NT2/D1 (cell line): Measurements from ENCODE around the gene MAGI2.

ENCODE experiments used
- SUZ12 ChIP-seq: IDR thresholded peaks from 2 replicates; pipeline ENCODE4 v1.6.1; 2011; ENCODE audit not compliant: insufficient read length, insufficient read depth; ENCODE audit errors: extremely low read depth
- YY1 ChIP-seq: IDR thresholded peaks from 2 replicates; pipeline ENCODE4 v1.6.1; 2011; ENCODE audit not compliant: insufficient read length, insufficient read depth
- ZNF274 ChIP-seq: IDR thresholded peaks from 2 replicates; pipeline ENCODE4 v1.6.1; 2011; ENCODE audit warnings: mild to moderate bottlenecking, low read depth, low read length

GRCh38 chr7:78379148-78379547 lies 1074.3 kb downstream of the MAGI2 start:
- TF ChIP-seq YY1 (no peak), ZNF274 (no peak), SUZ12 (no peak)
